ENCODE results near the gene CENPM. TPM values are rescaled to one million over a fixed set of nuclear protein-coding genes. Genes with fewer than 3 reads are reported as not detected.

The CENPM gene
- total and polyA plus RNA-seq, 2 donors (not counting 3 experiments of a cell fraction or from before 2014, with no cell fraction given), result 34.5 to 37.4 TPM

DNA sequence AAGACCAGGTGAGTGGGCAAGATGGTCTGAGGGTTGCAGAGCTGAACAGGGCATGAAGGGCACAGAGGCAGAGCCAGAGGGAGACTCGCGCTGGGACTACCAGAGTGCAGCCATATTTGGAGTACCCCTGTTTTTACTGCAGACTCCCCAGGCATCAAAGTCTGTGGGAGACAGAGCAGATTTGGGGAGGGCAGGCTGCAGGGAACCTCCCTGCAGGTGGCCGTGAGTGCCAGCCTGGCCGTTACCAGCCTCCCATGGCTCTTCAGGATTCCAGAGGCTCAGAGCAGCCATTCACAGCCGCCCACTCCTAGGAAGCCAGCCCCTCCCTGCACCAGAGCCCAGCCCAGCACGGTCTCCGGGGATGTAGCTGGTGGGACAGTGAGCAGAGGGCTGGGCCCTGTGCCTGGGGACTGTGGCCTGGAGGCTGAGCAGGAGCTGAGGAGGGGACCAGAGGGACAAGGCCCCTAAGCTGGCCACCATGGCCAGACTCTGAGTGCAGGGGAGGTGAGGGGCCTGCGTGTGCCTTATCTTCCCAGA is 22.2 kb upstream of the CENPM start, which contains the start of gene SEPTIN3:
Gene SEPTIN3 (plus strand): TSS at position 334 of the 537 bp plus-strand sequence. CDS start 2,050 bp downstream, outside the sequence.
- Histone ChIP-seq H2AFZ (ENCODE audit: low read depth, low read length) (no peak within 1 kb of the TSS), H3K4me1 (ENCODE audit: control insufficient read depth, extremely low read depth, insufficient read depth, low read length) (peaks cover 4% of the 10 kb centered on the region), H3K27me3 (ENCODE audit: control insufficient read depth in 2 of 2, insufficient read depth in 2 of 2, low read length in 2 of 2) (no peaks in the 10 kb centered on the region), H3K27ac (ENCODE audit: insufficient read depth, low read depth, low read length) (no peak within 1 kb of the TSS), H3K4me2 (ENCODE audit: insufficient read depth, low read length) (no peak within 1 kb of the TSS), H3K9ac (replicated peaks; ENCODE audit: extremely low read depth, insufficient read depth, low read length) (no peak within 1 kb of the TSS), H3K36me3 (ENCODE audit: control insufficient read depth in 2 of 2, extremely low read depth in 1 of 2, insufficient read depth in 2 of 2, low read length in 2 of 2) (no peaks in the 10 kb centered on the region), H4K20me1 (replicated peaks; ENCODE audit: control insufficient read depth, extremely low read depth, insufficient read depth, low read length) (no peaks in the 10 kb centered on the region), H3K4me3 (replicated peaks in 1 of 3; ENCODE audit: insufficient read depth in 1 of 3, low read depth in 1 of 3, low read length in 3 of 3) (no peak within 1 kb of the TSS), H3K9me3 (replicated peaks; ENCODE audit: control insufficient read depth, insufficient read depth, low read length) (no peaks in the 10 kb centered on the region), H3K9me1 (replicated peaks; ENCODE audit: control insufficient read depth, extremely low read depth, insufficient read depth, low read length) (no peaks in the 10 kb centered on the region), H3K79me2 (ENCODE audit: control insufficient read depth, insufficient read depth, low read length) (no peaks in the 10 kb centered on the region)
- TF ChIP-seq CTCF (IDR thresholded peaks at IDR 0.05; ENCODE audit: extremely low read depth in 1 of 2, insufficient read depth in 1 of 2, low read depth in 1 of 2, low read length in 2 of 2) (no peak), GATA2 (IDR thresholded peaks at IDR 0.05; ENCODE audit: insufficient read depth, insufficient read length, low read depth, low read length) (no peak), FOS (IDR thresholded peaks at IDR 0.05; ENCODE audit: borderline replicate concordance, insufficient read depth, low read length) (no peak), EZH2 (IDR thresholded peaks at IDR 0.05; ENCODE audit: borderline replicate concordance, low read depth, low read length, severe bottlenecking) (no peak), MYC (IDR thresholded peaks at IDR 0.05; ENCODE audit: low read depth, low read length) (no peak), JUN (IDR thresholded peaks at IDR 0.05; ENCODE audit: borderline replicate concordance, insufficient read depth, insufficient read length, low read depth) (no peak), MAX (IDR thresholded peaks at IDR 0.05; ENCODE audit: insufficient read depth, insufficient read length) (no peak), POLR2A (IDR thresholded peaks at IDR 0.05; ENCODE audit: low read depth, low read length) (no peak), POLR2AphosphoS5 (IDR thresholded peaks at IDR 0.05; ENCODE audit: insufficient read depth, low read depth, low read length) (no peak)
- DNase-seq (ENCODE audit: low read depth, low spot score) (no peak), FAIRE-seq (no peak)
- intact Hi-C loops (cut with micrococcal nuclease), result no loop called here
- ChIA-PET CTCF (interaction anchor here (1.1 to 5.7 kb wide), 7 partner anchors 28 to 504 kb away, joined by 3 to 83 read pairs (median 16); partner anchors contain the start of gene NDUFA6), POLR2A (no interaction called here)
- dilution Hi-C loops (cut with MboI; ENCODE audit: extremely low pct_ligation_motif_present, low sequenced_read_pairs), result no loop called here
- no TSS peak for BruUV-seq (replicated peaks)
